K562 (cell line): ENCODE results near the gene ZBTB42. TPM values are rescaled to one million over a fixed set of nuclear protein-coding genes. Genes with fewer than 3 reads are reported as not detected.

ENCODE experiments used
- ATAC-seq: fragments of 200-7000 bp; cut with Tn5 transposase; 3 replicates; pipeline ENCODE4 v1.9.1; 2020; ENCODE audit warnings: moderate library complexity
- BruUV-seq: library from RNA; stranded (reverse); fragments of 400-500 nt; replicated peaks from 2 replicates; lab custom pipeline; 2021; lab: Mats Ljungman, UMichigan
- CTCF ChIA-PET: fragments of 300-600 bp; formaldehyde crosslinking; extraction: SDS; loops from one replicate; lab custom pipeline; 2021; ENCODE audit warnings: low intra/inter-chr PET ratio; lab: Yijun Ruan, JAX
- POLR2A ChIA-PET: fragments of 300-600, 350-650 bp; sonication (Branson Sonifier 250); formaldehyde crosslinking; extraction: SDS; loops from one replicate; lab custom pipeline; 2021; ENCODE audit warnings: antibody characterized with exemption, inconsistent platforms; lab: Yijun Ruan, JAX
- DNase-seq, 4 experiments: peaks; one replicate each; pipeline versions ENCODE4 v3.0.0 to v3.0.0-alpha.2; 2011 to 2018; ENCODE audit warnings: low spot score in 3 of 4, mixed read lengths in 3 of 4; ENCODE audit errors: extremely low read depth in 1 of 4
- FAIRE-seq: peaks from 2 replicates; lab custom pipeline; 2011; peaks lifted over from hg19 to GRCh38; lab: Jason Lieb, UNC
- H2AFZ ChIP-seq: 2 replicates; pipeline ENCODE4 v1.6.0; 2011; ENCODE audit warnings: low read depth, low read length, control low read depth, inconsistent platforms
- H3K27ac ChIP-seq: fragments of 200-600 bp; 3 replicates; pipeline ENCODE4 v1.8.0; 2011; ENCODE audit warnings: low read depth, mild to moderate bottlenecking, control low read depth, inconsistent platforms, low read length, moderate library complexity, mixed read lengths; ENCODE audit errors: extremely low read depth
- H3K27me3 ChIP-seq, 2 experiments: fragments of 300-600 bp in 1 of 2; 2 replicates in 1 of 2; 3 replicates in 1 of 2; pipeline versions ENCODE4 v1.6.0 to v1.8.0; 2011; ENCODE audit warnings: inconsistent platforms in 2 of 2, low read length in 2 of 2, mild to moderate bottlenecking in 1 of 2, mixed read lengths in 1 of 2, moderate library complexity in 1 of 2; ENCODE audit not compliant: control insufficient read depth in 2 of 2, insufficient read depth in 2 of 2
- H3K36me3 ChIP-seq: fragments of 300-600 bp; 3 replicates; pipeline ENCODE4 v1.8.0; 2011; ENCODE audit warnings: mild to moderate bottlenecking, low read length, inconsistent platforms; ENCODE audit not compliant: control insufficient read depth, insufficient read depth
- H3K4me1 ChIP-seq, 2 experiments: fragments of 200-600 bp in 1 of 2; replicated peaks in 1 of 2; 2 replicates in 1 of 2; 3 replicates in 1 of 2; pipeline versions ENCODE4 v1.5.1 to v1.8.0; 2011; ENCODE audit warnings: inconsistent platforms in 2 of 2, low read length in 2 of 2, mild to moderate bottlenecking in 1 of 2, mixed read lengths in 1 of 2, moderate library complexity in 1 of 2; ENCODE audit not compliant: control insufficient read depth in 2 of 2, insufficient read depth in 2 of 2
- H3K4me2 ChIP-seq: 2 replicates; pipeline ENCODE4 v1.6.1; 2011; ENCODE audit warnings: low read length, control low read depth, inconsistent platforms, mixed read lengths; ENCODE audit not compliant: insufficient read depth
- H3K4me3 ChIP-seq: fragments of 200-600 bp; sonication (generic), shearing (Covaris generic); 2 replicates; pipeline ENCODE4 v1.5.1; 2016; ENCODE audit warnings: control low read depth, inconsistent platforms
- H3K79me2 ChIP-seq: fragments of 200-600 bp; 3 replicates; pipeline ENCODE4 v1.8.0; 2011; ENCODE audit warnings: low read length, inconsistent platforms; ENCODE audit not compliant: control insufficient read depth, insufficient read depth
- H3K9ac ChIP-seq, 2 experiments: 2 replicates each; pipeline versions ENCODE4 v1.6.0 to v1.6.1; 2011; ENCODE audit warnings: low read depth in 2 of 2, low read length in 2 of 2, control low read depth in 1 of 2, inconsistent platforms in 1 of 2, mild to moderate bottlenecking in 1 of 2, mixed read lengths in 1 of 2; ENCODE audit not compliant: insufficient read depth in 1 of 2
- H3K9me1 ChIP-seq: one replicate; pipeline ENCODE4 v1.6.0; 2011; ENCODE audit warnings: inconsistent platforms, mild to moderate bottlenecking, low read length, moderate library complexity; ENCODE audit not compliant: control insufficient read depth, insufficient read depth
- H3K9me3 ChIP-seq: replicated peaks from 2 replicates; pipeline ENCODE4 v1.5.1; 2011; ENCODE audit warnings: low read depth, low read length, inconsistent platforms; ENCODE audit not compliant: control insufficient read depth, insufficient read depth
- H4K20me1 ChIP-seq: replicated peaks from 2 replicates; pipeline ENCODE4 v1.6.1; 2011; ENCODE audit warnings: low read length, inconsistent platforms, mixed read lengths; ENCODE audit not compliant: control insufficient read depth, insufficient read depth
- HDAC1 ChIP-seq, 2 experiments: fragments of 450-650 bp; IDR thresholded peaks; 2 replicates each; pipeline ENCODE4 v1.6.1; 2016 to 2017; ENCODE audit warnings: inconsistent platforms in 1 of 2, mild to moderate bottlenecking in 1 of 2, moderate library complexity in 1 of 2
- KDM4B ChIP-seq, 2 experiments: fragments of 450-650 bp in 1 of 2; sonication (generic) in 1 of 2; IDR thresholded peaks; 2 replicates each; pipeline ENCODE4 v1.6.1; 2016 to 2017; ENCODE audit warnings: borderline replicate concordance in 2 of 2, antibody characterized with exemption in 1 of 2, low read depth in 1 of 2, mild to moderate bottlenecking in 1 of 2
- NONO ChIP-seq, 2 experiments: fragments of 200-400 bp in 1 of 2; fragments of 450-650 bp in 1 of 2; formaldehyde crosslinking in 1 of 2; IDR thresholded peaks; 2 replicates each; pipeline ENCODE4 v1.6.1; 2017; ENCODE audit warnings: low read depth in 2 of 2, mild to moderate bottlenecking in 2 of 2, moderate library complexity in 2 of 2, low read length in 1 of 2
- RBFOX2 ChIP-seq: fragments of 200-400 bp; formaldehyde crosslinking; IDR thresholded peaks from 2 replicates; pipeline ENCODE4 v1.6.1; 2017; ENCODE audit warnings: low read depth, mild to moderate bottlenecking, low read length, moderate library complexity
- ZNF197 ChIP-seq: fragments of 200-800 bp; sonication (Bioruptor generic); IDR thresholded peaks from 2 replicates; pipeline ENCODE4 v1.6.1; 2016; ENCODE audit warnings: low read depth, missing genetic modification characterization, missing compliant biosample characterization
- WGBS: fragments of 100-300 bp; shearing (Covaris generic); methylation state at CpG from one replicate; pipeline ENCODE4 v1.1.6; 2016; ENCODE audit warnings: low coverage, mixed read lengths; ENCODE audit not compliant: insufficient coverage; ENCODE audit errors: missing lambda C conversion rate; 5-methylcytosine and 5-hydroxymethylcytosine counted together
- in situ Hi-C: fragments of 300-500 bp; cut with MboI; formaldehyde crosslinking; loops from 4 replicates; pipeline ENCODE4 v1.15.0; 2018; ENCODE audit warnings: inconsistent platforms, mixed read lengths
- intact Hi-C: fragments of 100-400 bp; cut with micrococcal nuclease; formaldehyde crosslinking; loops from 2 replicates; pipeline ENCODE4 v1.14.2; 2022
- polyA plus RNA-seq, 8 experiments: library from polyadenylated mRNA; depleted of rRNA in 4 of 8; stranded (reverse) in 5 of 8; unstranded in 3 of 8; fragments of >200 nt; fragmentation: Nextera tagmentation in 2 of 8; fragmentation: Illumina TruSeq in 1 of 8; extraction: Ambion mirVana in 2 of 8; extraction: Trizol in 1 of 8; gene quantifications; 2 replicates each; pipeline versions ENCODE4 v1.2.1 to v1.2.3, GENCODE V29; 2011 to 2014; ENCODE audit warnings: inconsistent platforms in 1 of 8, missing spikeins in 1 of 8
- total RNA-seq, 7 experiments: library from RNA; depleted of rRNA in 6 of 7; stranded (reverse); fragments of >200 nt in 6 of 7; fragmentation: Illumina TruSeq in 2 of 7; extraction: Trizol in 2 of 7; gene quantifications; 2 replicates each; pipeline versions ENCODE4 v1.2.1 to v1.2.3, GENCODE V29; 2011 to 2021; ENCODE audit warnings: low replicate concordance in 1 of 7
- TF ChIP-seq, protein P1 (sequence below): fragments of 150-350 bp; conservative IDR thresholded peaks from 2 replicates; pipeline ENCODE4 v1.6.1; 2014; ENCODE audit warnings: low read length

The ZBTB42 gene
- total and polyA plus RNA-seq, 9 of the 15 experiments (the other 6 are each of a cell fraction or from before 2014, with no cell fraction given), result 0.03 to 8.5 (median 2.4) TPM

DNA sequence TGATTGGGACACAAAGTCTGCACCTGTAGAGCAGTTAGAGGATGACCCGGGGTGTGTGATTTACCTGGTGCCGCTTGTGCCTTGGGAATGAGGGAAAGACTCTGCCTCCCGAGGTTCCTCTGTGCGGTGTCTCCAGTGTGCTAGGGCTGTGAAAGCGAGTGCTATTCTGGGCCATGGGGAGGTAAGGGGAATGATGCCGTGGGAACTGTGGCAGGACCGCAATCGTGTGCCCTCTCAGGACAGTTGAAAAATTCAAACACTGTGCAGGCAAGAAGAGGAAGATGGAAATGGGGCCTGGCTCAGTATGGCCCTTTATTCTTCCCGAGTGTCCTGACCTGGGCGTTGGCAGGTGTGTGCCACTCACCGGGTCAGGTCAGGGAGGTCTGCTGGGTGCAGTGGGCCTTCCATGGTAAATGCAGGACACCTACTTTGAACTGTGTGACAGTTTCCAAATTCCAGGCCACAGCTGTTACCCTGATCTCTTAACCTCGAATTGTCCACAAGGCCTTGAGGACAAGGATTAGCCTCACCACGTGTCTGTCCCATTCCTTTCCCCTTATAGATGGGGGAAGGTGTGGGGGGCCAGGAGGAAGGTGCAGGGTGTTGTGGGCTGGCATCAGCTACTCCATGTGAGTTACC lies 46.6 kb upstream of the ZBTB42 start (continued):
- no peak for TF ChIP-seq ZNF197 (CRISPR knock-in tag)

- FAIRE-seq, result no peak
- Histone ChIP-seq H3K4me1 (peaks cover 9 to 40% of the 10 kb centered on the region in 2 experiments; a peak in 3 of 5 replicates), H4K20me1 (0 out of 2 replicates have a peak, but pooled peaks cover 8% of the 10 kb centered on the region), H3K27ac (no peak overlapping the region), H3K36me3 (peaks cover 52% of the 10 kb centered on the region; the same call in 2 of the 3 replicates), H3K9me1 (no peaks in the 10 kb centered on the region), H3K79me2 (peaks cover 26% of the 10 kb centered on the region), H3K4me3 (no peak overlapping the region), H2AFZ (no peak overlapping the region), H3K9ac (peak overlapping the region in 1 of 2 experiments; percentile 78; a peak in 2 of 4 replicates), H3K27me3 (no peaks in the 10 kb centered on the region), H3K9me3 (0 out of 2 replicates have a peak, but pooled peaks cover 2% of the 10 kb centered on the region), H3K4me2 (no peak overlapping the region)
- 98% methylated on average over 5 of the region's 11 CpGs for WGBS
- BruUV-seq, result no TSS peak
- TF ChIP-seq HDAC1 (IDR thresholded peaks at IDR 0.05) (no peak), KDM4B (IDR thresholded peaks at IDR 0.05; ENCODE audit: borderline replicate concordance in 2 of 2, low read depth in 1 of 2) (no peak), NONO (IDR thresholded peaks at IDR 0.05; ENCODE audit: low read depth in 2 of 2, low read length in 1 of 2) (no peak), RBFOX2 (0 out of 2 replicates have a peak, but pooled peaks have one; percentile 10)
- TF ChIP-seq, protein P1, sequence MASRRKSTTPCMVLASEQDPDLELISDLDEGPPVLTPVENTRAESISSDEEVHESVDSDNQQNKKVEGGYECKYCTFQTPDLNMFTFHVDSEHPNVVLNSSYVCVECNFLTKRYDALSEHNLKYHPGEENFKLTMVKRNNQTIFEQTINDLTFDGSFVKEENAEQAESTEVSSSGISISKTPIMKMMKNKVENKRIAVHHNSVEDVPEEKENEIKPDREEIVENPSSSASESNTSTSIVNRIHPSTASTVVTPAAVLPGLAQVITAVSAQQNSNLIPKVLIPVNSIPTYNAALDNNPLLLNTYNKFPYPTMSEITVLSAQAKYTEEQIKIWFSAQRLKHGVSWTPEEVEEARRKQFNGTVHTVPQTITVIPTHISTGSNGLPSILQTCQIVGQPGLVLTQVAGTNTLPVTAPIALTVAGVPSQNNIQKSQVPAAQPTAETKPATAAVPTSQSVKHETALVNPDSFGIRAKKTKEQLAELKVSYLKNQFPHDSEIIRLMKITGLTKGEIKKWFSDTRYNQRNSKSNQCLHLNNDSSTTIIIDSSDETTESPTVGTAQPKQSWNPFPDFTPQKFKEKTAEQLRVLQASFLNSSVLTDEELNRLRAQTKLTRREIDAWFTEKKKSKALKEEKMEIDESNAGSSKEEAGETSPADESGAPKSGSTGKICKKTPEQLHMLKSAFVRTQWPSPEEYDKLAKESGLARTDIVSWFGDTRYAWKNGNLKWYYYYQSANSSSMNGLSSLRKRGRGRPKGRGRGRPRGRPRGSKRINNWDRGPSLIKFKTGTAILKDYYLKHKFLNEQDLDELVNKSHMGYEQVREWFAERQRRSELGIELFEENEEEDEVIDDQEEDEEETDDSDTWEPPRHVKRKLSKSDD, result no peak
- ChIA-PET CTCF (no interaction called here), POLR2A (interaction anchor here (0.7 to 1.6 kb wide), 2 partner anchors 13 to 20 kb away, joined by 3 read pairs; no protein-coding TSS in a partner anchor)
- in situ Hi-C loops (no loop called here), intact Hi-C loops (no loop called here)
- no peak for DNase-seq
- ATAC-seq, result no peak
Observed at GRCh38 chr14:104755621-104756020, 45.3 kb upstream of the ZBTB42 start.
